CD4-positive, alpha-beta T cell treated with Interleukin-15 for 1 hour (primary cell): Measurements from ENCODE around the gene FTCD.
A peak's percentile ranks its signal among the peaks of the same experiment; 100 is the strongest.

ENCODE experiments used
- DNase-seq: peaks from one replicate; pipeline ENCODE4 v3.0.0-alpha.2; 2020

Gene FTCD

GRCh38 chr21:46120301-46121285 is 34.8 kb downstream of the FTCD start:
- DNase-seq, result peak; percentile 7

DNA sequence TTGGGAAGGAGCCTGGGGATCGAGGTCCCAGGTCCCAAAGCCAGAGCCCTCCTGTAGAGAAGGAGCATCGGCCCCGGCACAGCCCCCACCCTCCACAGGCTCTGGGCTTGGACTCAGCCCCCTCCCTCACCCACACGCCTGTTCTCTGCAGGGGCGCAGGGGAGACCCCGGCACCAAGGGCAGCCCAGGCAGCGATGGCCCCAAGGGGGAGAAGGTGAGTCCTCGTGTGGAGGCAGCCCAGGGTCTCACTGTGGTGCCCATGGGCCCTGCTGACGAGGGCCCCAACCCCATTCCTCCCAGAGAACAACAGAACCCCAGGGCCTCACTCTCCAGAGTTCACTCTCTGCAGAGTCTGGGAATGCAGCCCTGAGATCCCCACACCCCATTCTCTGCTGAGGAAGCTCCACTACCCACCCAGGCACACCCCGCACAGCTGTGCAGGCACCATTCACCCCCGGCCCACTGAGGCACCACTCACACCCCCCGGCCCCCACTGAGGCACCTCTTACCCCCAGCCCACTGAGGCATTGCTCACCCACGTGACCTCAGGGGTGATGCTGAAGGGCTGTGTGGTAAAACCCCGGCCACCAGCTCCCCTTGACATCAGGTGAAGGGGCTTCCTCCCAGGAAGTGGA is 35.6 kb downstream of the FTCD start:
- DNase-seq, result peak; percentile 14

GRCh38 chr21:46119144-46119636 is 36.2 kb downstream of the FTCD start:
- DNase-seq, result peak; percentile 6

DNA sequence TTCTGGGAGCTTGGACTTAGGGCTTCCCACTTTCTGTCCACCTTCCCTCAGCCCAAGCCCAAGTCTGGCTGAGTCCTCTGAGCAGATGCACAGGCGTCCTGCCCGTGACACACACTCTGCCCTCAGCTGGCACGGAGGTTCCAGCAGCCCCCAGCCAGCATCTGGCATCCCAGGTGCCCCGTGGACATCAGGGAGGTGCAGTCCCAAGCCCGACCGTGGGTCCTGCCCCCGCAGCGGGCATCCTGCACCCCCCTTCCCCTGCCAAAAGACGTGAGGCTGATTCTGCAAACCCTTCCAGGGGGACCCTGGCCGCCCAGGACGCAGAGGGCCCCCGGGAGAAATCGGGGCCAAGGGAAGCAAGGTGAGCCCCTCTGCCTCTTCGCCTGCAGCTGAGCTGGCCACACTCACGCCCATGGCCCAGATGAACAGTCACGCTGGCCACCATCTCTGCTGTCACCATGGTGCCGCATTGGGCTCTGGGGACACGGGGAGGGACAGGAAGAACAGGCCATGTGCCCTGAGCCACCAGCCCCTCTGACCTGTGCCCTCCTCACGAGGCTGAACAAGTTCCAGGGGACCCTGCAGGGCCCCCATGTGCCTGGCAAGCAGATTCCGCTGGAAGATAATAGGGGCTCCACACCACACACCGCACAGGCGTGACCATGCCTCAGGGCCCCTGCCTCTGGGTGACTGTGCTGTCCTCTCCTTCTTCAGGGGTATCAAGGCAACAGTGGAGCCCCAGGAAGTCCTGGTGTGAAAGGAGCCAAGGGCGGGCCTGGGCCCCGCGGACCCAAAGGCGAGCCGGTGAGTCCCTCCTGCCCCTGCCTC is 36.8 kb downstream of the FTCD start:
- peak; percentile 10 for DNase-seq

DNA sequence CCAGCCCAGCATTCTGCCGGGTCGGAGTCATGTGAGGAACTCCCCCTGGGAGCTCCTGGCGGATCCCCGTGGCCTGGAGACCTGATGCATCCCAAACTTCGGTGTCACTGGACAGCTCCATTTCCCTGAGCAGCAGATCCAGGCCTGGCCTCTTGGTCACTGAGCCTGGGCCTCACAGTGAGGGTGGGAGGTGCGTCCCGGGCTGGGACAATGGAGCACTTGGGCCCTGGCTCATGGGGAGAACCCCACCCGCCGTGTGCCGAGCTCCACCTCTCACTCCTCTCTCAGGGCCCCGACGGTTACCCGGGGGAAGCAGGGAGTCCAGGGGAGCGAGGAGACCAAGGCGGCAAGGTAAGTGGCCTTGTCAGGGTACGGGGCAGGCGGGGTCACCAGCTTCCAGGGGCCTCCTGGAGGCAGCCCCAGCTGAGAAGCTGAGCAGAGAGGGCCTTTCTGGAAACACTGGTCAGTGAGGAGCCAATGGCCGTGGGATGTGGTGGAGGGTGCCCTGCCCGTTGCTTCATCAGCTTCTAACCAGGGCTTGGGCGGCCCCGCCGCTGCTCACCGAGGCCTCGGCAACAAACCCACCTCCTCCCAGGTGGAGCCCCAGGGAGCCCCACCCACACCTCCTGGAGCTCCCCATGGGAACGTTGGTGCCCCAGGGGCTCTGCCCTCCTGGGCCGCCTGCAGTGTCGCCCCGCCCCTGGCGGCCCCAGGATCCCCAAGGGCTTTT is 37.6 kb downstream of the FTCD start:
- peak; percentile 11 for DNase-seq

- peak; percentile 12 for DNase-seq
Observed at GRCh38 chr21:46116776-46117585, 38.4 kb downstream of the FTCD start.

DNA sequence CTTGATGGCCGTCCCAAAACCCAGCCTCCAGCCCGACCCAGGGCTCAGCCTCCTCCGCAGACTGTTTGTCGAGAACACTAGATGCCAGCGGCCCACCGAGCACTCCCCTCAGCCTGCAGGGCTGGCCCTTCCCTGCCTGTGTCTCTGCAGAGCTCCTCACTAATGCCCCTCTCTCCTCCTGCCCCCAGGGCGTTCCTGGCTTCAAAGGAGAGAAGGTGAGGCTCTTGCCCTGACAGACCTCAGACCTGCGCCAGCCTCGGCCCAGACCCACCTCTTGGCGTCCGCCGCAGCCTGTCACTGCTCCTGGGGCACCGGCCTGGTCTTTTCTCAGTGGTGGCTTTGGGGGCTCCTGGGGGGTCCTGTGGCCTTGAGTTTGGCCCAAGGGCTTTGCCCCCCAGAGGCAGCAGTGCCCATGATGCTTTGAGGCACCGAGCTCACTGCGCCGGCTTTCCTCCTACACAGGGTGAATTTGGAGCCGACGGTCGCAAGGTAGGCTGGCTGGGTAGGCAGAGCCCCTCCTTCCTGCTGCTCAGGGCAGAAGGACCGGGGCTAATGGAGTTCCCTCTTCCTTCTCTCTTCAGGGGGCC is 39.1 kb downstream of the FTCD start:
- peak; percentile 12 for DNase-seq

- peak; percentile 5 for DNase-seq
Observed at GRCh38 chr21:46115441-46116188, 39.8 kb downstream of the FTCD start.

DNA sequence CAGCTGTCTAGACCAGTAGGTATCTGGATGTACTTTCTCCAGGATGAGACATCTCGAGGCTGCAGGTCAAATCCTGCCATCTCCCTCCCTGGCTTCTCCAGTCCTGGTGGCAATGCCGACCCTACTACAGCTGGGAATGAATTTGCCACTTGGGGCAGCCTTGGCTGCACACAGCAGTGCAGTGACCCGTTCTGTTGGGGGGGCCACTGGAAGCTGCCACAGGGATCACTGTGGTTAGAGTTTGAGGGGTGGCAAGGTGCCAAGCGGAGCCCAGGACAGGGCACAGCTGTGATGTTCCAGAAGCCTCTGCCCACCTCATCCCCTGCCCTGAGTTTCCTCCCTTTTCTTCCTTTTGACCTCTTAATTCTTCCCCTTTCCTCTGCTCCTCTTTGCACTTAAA is 40.4 kb downstream of the FTCD start:
- DNase-seq, result peak; percentile 12

GRCh38 chr21:46113497-46114176 is 41.7 kb downstream of the FTCD start:
- DNase-seq, result peak; percentile 9

GRCh38 chr21:46112725-46113215 is 42.6 kb downstream of the FTCD start:
- DNase-seq, result peak; percentile 15

DNA sequence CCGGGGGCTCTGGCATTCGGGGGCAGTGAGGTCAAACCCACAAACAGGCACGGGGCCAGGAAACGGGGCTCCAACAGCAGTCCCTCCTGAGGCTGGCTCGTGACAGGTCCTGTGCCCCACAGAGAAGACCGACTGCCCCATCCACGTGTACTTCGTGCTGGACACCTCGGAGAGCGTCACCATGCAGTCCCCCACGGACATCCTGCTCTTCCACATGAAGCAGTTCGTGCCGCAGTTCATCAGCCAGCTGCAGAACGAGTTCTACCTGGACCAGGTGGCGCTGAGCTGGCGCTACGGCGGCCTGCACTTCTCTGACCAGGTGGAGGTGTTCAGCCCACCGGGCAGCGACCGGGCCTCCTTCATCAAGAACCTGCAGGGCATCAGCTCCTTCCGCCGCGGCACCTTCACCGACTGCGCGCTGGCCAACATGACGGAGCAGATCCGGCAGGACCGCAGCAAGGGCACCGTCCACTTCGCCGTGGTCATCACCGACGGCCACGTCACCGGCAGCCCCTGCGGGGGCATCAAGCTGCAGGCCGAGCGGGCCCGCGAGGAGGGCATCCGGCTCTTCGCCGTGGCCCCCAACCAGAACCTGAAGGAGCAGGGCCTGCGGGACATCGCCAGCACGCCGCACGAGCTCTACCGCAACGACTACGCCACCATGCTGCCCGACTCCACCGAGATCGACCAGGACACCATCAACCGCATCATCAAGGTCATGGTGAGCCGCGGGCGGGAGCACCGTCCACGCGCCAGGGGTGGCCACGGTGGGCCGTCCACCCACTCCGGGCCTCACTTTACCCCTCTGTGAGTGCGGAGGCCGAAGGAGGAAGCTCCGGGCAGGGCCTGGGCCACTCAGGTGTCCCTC is 43.3 kb downstream of the FTCD start:
- peak; percentile 13 for DNase-seq

GRCh38 chr21:46111193-46111571 is 44.2 kb downstream of the FTCD start:
- peak; percentile 8 for DNase-seq

GRCh38 chr21:46110499-46111192 is 44.7 kb downstream of the FTCD start:
- peak; percentile 15 for DNase-seq

GRCh38 chr21:46109313-46110221 is 45.8 kb downstream of the FTCD start:
- DNase-seq, result peak; percentile 6

- peak; percentile 11 for DNase-seq
Observed at GRCh38 chr21:46108827-46109312, 46.5 kb downstream of the FTCD start.
